Measurements from ENCODE around the gene AATF.

GRCh38 chr17:37103231-37103630 is 154.5 kb downstream of the AATF start:
- TF ChIP-seq POLR2A (IDR thresholded peaks at IDR 0.05) (no peak), EP300 (IDR thresholded peaks at IDR 0.05) (no peak)

Measured in tibial nerve (tissue), 3 donors.